ENCODE results near the gene EFTUD2. TPM values are rescaled to one million over a fixed set of nuclear protein-coding genes. Genes with fewer than 3 reads are reported as not detected.

Gene EFTUD2
- total and polyA plus RNA-seq, 10 donors: 39.0 to 140 (median 102) TPM

DNA sequence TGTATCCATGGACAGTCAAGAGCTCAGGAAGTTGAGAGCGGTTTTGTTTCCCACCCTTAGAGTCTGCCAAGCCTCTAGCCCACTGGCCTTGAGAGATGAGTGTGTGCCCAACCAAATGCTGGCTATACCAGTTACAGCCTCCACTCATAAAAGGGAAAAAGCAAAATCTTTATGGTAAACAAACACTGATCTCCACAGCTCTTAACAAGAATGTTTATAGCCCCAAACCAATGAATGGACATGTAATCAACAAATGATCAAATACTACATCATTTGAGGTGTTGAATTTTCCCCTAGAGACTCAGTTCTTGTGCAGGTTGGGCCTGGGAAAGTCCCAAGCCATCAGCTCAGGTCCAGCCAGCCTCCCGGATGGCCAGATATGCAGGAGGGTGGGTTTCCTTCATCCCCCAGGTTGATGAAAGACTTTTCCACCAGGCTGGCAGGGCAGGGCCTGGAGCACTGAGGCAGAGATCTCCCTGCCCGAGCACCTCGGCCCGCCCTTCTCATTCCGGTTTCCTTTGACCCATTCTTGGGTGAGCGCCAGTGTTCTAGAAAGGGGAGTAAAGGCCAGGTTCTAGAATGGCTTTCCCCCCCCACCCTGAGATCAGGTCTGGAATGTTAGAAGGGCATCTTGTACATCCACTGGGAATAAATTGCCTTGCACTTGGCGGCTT, 3.9 kb upstream of the EFTUD2 start:
- no peak for DNase-seq
- intact Hi-C loops (cut with DNase I; ENCODE audit: low total_unique reads): no loop called here

DNA sequence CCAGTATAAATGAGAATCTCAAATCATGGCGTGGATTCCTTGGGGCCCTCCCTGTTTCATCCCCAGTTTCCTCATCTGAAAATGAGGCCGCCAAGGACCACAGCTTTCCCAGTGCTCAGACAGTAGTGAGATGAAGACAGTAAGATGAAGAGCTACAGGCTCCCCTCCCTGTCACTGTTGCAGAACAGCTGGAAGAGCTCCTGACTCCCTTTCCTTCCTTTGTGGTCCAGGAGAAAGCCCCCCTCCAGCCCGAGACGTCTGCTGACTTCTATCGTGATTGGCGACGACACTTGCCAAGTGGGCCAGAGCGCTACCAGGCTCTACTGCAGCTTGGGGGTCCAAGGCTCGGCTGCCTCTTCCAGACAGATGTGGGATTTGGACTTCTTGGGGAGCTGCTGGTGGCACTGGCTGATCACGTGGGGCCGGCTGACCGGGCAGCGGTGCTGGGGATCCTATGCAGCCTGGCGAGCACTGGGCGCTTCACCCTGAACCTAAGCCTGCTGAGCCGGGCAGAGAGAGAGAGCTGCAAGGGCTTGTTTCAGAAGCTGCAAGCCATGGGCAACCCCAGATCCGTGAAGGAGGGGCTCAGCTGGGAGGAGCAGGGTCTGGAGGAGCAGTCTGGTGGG, 3.0 kb upstream of the EFTUD2 start:
- DNase-seq: no peak
- no peaks in the 10 kb centered on the region for H3K27me3 ChIP-seq (replicated peaks in 1 of 7)
- no peak overlapping the region for H3K4me3 ChIP-seq
- H3K36me3 ChIP-seq: no peaks in the 10 kb centered on the region
- intact Hi-C loops (cut with DNase I; ENCODE audit: low total_unique reads): no loop called here
- TF ChIP-seq POLR2A (IDR thresholded peaks at IDR 0.05) (no peak), POLR2AphosphoS5 (IDR thresholded peaks at IDR 0.05) (no peak)
- TF ChIP-seq, protein P1, sequence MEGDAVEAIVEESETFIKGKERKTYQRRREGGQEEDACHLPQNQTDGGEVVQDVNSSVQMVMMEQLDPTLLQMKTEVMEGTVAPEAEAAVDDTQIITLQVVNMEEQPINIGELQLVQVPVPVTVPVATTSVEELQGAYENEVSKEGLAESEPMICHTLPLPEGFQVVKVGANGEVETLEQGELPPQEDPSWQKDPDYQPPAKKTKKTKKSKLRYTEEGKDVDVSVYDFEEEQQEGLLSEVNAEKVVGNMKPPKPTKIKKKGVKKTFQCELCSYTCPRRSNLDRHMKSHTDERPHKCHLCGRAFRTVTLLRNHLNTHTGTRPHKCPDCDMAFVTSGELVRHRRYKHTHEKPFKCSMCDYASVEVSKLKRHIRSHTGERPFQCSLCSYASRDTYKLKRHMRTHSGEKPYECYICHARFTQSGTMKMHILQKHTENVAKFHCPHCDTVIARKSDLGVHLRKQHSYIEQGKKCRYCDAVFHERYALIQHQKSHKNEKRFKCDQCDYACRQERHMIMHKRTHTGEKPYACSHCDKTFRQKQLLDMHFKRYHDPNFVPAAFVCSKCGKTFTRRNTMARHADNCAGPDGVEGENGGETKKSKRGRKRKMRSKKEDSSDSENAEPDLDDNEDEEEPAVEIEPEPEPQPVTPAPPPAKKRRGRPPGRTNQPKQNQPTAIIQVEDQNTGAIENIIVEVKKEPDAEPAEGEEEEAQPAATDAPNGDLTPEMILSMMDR (IDR thresholded peaks at IDR 0.05 in 8 of 11, conservative IDR thresholded peaks at IDR 0.05 in 3 of 11): no peak
- peak overlapping the region in 4 of 8 donors; percentile 20 to 62 (median 46) for H3K27ac ChIP-seq
- 77 to 88% (median 87%) methylated on average over 3 to 17 of the region's 17 CpGs for WGBS, 5 donors
- no peaks in the 10 kb centered on the region for H3K9me3 ChIP-seq
- H3K4me1 ChIP-seq: peaks cover 21 to 77% (median 32%) of the 10 kb centered on the region in 6 donors

More for the DNA sequence above, 3.9 kb upstream of the EFTUD2 start:
- H3K27me3 ChIP-seq (replicated peaks in 1 of 7): no peaks in the 10 kb centered on the region
- no peak for TF ChIP-seq POLR2A (IDR thresholded peaks at IDR 0.05)
- TF ChIP-seq, protein P1 (IDR thresholded peaks at IDR 0.05 in 8 of 11, conservative IDR thresholded peaks at IDR 0.05 in 3 of 11): no peak
- TF ChIP-seq POLR2AphosphoS5 (IDR thresholded peaks at IDR 0.05): no peak
- peaks cover 14 to 68% (median 24%) of the 10 kb centered on the region in 6 donors for H3K4me1 ChIP-seq
- no peaks in the 10 kb centered on the region for H3K9me3 ChIP-seq
- H3K27ac ChIP-seq: peak overlapping the region in 4 of 8 donors; percentile 27 to 62 (median 46)
- no peaks in the 10 kb centered on the region for H3K36me3 ChIP-seq
- H3K4me3 ChIP-seq: no peak overlapping the region
- WGBS, 5 donors: 53 to 81% (median 75%) methylated on average over 8 of the region's 8 CpGs

DNA sequence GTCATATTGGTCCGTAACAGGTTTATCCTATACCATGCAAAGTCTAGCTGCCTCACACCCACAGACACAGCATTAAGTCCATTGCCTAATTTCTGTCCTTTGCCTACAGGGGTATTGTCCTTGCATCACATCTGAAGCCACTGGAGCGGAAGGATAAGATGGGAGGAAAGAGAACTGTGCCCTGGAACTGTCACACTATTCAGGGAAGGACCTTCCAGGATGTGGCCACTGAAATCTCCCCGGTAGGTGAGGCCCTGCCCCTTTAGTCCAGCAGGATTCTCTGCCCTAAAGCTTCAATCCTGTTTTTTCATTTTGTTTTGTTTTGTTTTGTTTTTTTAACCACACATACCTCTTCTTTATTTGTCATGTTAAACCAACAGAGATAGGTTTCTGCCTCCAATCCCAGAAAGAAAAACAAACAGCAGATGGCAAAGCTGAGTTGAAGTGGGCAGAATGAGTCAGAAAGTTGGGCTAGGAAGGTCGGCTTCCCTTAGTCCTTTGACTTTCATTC, 2.2 kb upstream of the EFTUD2 start:
- H3K27ac ChIP-seq: peak overlapping the region in 3 of 8 donors; percentile 13 to 92 (median 44)
- WGBS, 5 donors: 45 to 70% (median 62%) methylated on average over 4 of the region's 4 CpGs

More for the DNA sequence above, 2.2 kb upstream of the EFTUD2 start:
- no peak for DNase-seq
- Histone ChIP-seq H3K27me3 (replicated peaks in 1 of 7) (no peaks in the 10 kb centered on the region), H3K36me3 (peaks cover 0 to 5% (median 0%) of the 10 kb centered on the region in 6 donors), H3K9me3 (no peaks in the 10 kb centered on the region), H3K4me3 (no peak overlapping the region), H3K4me1 (peaks cover 25 to 85% (median 40%) of the 10 kb centered on the region in 6 donors)
- intact Hi-C loops (cut with DNase I; ENCODE audit: low total_unique reads): no loop called here
- TF ChIP-seq POLR2A (IDR thresholded peaks at IDR 0.05): no peak
- TF ChIP-seq POLR2AphosphoS5 (IDR thresholded peaks at IDR 0.05): no peak
- TF ChIP-seq, protein P1 (IDR thresholded peaks at IDR 0.05 in 8 of 11, conservative IDR thresholded peaks at IDR 0.05 in 3 of 11): no peak
